Jurkat, Clone E6-1 (cell line): Measurements from ENCODE around the gene NLGN1.

ENCODE experiments used
- DNase-seq: peaks from one replicate; pipeline ENCODE4 v3.0.0-alpha.2; 2011; ENCODE audit warnings: low read depth, low spot score
- H3K4me3 ChIP-seq: 2 replicates; pipeline ENCODE4 v1.5.1; 2011; ENCODE audit warnings: mild to moderate bottlenecking, low read length, control low read depth, moderate library complexity

The NLGN1 gene

DNA sequence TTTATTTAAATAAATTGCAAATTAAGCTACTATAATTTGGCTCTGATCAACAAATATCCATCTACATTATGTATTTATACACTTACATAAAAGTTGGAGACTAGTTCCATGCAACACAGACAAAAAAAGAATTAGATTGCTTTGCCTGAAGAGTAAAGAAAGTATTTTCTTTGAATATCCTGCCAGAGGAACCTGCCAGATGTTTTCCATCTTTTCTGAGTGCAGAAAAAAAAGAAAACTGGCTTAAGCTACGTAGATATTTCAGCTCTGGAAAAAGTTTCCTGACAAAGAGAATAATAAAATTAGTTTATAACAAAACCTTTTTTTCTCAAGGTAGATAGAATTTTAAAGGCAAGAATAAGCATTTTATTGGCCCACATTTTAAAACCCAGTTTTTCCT, 854.1 kb downstream of the NLGN1 start:
- no peak for DNase-seq
- H3K4me3 ChIP-seq = no peak overlapping the region

DNA sequence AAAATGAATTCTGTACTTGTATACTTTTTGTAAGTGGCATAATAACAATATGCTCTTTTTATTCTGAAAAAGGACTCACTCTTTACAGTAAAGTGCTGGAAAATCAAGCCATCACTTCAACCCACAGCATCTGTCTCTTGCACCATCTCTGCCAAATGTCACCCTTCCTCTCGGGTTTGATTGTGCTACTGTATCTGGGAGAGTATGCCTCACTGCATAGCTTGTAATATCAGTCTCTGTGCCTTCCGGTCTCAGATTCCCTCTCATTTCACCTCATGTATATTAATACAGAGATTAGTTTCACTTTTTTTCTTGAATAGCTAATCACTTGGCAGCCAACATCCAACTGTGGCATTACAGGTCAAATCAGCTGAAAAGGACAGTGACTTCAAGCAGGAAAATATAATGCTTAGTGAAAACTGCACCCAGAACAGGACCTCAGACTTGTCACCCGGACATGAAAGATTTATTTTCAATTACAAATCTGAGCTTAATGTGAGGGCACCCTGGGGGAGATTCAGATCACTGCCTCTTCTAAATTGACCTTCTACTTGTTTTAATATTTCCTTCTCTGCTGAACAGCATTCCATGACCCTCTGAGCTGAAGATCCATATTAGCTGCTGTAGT, 855.8 kb downstream of the NLGN1 start:
- DNase-seq = no peak
- no peak overlapping the region for H3K4me3 ChIP-seq

GRCh38 chr3:174253940-174254339, 856.4 kb downstream of the NLGN1 start:
- no peak overlapping the region for H3K4me3 ChIP-seq
- DNase-seq = no peak

DNA sequence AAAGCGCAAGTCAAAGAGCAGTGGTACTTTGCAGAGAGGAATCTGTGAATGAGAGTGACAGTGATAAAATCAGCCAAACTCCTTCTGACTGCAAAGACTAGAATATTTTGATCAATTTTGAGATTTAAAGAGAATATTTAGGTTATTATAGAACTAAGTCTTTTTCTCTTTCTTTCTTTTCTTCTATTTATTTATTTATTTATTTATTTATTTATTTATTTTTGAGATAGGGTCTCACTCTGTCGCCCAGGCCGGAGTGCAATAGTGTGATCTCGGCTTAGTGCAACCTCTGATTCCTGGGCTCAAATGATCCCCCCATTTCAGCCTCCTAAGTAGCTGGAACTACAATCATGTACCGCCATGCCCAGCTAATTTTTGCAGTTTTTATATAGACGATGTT, 857.9 kb downstream of the NLGN1 start:
- no peak overlapping the region for H3K4me3 ChIP-seq
- no peak for DNase-seq

- H3K4me3 ChIP-seq = no peak overlapping the region
- DNase-seq = no peak
Observed at GRCh38 chr3:174266476-174266875, 868.9 kb downstream of the NLGN1 start.

DNA sequence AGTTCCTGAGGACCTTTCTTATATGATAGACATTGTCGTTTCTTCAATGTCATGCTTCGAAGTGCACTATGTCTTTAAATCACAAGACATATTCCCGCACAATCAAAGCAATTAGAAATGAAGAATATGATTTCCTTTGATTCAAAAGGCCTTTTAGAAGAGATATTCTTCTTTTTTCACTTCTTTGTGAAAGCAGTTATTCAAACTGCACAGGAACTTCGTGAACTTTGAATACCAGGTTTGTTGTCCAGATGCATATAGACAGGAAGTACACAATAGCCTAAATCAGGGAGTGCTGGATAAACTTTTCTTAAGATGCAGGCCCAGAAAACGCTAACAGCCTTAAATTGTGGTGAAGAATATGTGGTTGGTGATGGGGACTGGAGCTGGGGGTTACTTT, 870.5 kb downstream of the NLGN1 start:
- no peak for DNase-seq
- no peak overlapping the region for H3K4me3 ChIP-seq

DNA sequence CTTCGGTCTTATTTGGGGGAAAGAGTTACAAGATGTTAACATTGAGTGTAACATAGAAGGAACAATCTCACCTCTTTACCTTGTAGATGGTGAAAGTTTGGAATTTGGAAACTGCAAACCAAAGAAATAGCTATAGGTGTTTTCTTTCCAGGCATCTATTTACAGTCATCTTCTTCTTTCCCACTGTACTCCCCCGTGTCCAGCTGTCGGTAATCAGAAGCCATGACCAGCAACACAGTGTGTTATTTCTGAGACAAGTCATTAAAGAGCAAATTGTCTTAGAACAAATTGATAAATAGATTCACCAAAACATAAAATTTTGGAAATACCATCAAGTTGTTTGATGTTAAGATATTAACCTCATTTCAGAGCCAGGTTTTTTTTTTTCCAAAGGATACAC, 871.0 kb downstream of the NLGN1 start:
- DNase-seq = no peak
- H3K4me3 ChIP-seq = no peak overlapping the region

DNA sequence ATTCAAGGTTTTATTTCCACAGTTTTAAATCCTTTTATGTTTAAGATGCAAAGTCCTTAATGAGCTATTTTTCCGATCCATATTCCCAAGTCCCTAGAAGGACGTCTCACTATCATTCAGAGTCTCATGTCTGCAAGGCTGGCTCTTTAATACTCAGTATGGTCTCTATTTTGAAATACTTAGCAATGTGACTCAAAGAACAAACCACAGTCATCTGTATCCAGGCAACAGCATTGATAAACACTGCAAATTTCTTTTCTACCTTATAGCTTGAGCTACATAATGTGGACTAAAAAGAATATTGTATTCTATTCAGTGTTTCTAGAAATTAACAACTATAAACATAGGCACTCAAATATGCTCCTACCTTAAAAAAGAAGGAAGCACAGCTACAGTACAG, 873.3 kb downstream of the NLGN1 start:
- H3K4me3 ChIP-seq = no peak overlapping the region
- DNase-seq = no peak

DNA sequence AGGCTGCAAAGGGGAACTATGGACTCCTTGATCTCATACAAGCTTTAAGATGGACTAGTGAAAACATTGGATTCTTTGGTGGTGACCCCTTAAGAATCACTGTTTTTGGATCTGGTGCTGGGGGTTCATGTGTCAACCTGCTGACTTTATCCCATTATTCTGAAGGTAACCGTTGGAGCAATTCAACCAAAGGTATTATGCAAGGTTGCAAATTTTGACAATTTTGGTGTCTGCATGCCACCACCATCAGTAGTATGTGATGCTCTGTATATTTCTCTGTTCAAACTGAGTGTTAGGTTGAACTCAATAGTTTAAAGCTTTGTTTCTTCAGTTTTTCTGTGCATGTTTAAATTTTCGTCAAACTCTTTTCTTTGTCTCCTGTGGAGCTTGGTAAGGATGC, 877.8 kb downstream of the NLGN1 start:
- DNase-seq = no peak

DNA sequence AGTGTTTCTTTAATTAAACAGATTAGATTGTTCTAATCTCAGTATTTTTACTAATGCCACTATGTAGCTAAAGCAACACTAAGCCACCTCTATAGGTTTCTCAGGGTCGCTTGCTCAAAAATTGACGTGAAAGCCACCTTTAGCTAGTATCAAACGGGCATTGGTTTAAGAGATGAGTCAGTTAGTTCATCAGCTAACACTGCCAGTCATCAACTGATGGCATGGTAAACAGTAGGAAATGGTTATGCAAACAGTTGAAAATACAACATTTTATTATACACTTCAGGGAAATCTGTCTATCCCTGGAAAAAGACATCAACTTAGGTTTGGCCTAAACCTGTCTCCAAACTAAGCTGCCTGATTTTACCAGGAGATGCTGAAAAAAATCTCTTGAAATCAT, 879.3 kb downstream of the NLGN1 start:
- no peak for DNase-seq
- H3K4me3 ChIP-seq = no peak overlapping the region

More for the DNA sequence above, 877.8 kb downstream of the NLGN1 start:
- H3K4me3 ChIP-seq = no peak overlapping the region

DNA sequence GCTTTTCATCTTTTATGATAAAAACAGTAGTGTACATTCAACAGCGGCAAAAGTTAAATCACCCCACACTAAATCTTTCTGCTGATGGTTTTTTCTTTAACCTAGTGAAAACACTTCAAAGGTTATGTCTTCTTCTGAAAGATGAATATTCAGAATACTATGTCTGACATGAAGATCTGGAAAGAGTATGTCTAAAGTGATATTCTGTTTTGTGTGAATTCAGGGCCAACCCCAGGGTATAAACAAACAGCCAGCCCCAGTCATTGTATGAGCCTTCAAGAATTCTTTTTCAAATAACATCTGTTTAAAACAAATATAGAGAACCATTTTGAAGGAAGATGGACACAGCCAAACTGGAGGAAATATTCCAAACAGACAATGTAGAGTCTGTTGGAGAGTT, 880.5 kb downstream of the NLGN1 start:
- H3K4me3 ChIP-seq = no peak overlapping the region
- no peak for DNase-seq

- no peak for DNase-seq
Observed at GRCh38 chr3:174280186-174280585, 882.6 kb downstream of the NLGN1 start.

DNA sequence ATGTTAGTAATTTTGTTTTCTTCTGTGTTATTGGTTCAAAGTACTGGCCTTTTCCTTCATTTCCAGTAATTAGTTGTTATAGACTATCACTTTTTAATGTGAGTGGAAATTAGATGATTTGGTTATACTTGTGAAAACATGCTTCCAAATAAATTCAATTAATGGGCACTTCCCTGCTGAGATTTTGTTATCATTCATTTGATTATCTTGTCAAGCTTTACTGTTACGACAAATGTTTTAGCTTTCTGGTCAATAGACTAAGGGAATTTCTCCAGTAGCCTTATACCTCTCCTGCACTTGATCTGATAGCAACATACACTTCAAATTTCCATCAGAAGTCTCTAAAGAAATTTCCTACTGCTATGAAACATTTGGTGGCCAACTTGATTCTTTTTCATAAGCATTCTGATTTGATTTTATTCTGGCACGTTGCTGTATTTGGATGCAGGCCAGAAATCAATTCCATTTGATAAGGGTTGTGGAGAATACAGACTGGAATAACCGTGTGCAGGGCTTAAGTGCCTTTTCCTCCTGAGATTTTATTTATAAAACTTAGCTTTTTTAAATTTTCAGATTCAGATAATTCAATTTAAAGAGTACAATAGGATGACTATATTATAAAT, 887.8 kb downstream of the NLGN1 start:
- DNase-seq = no peak
- H3K4me3 ChIP-seq = no peak overlapping the region

More at GRCh38 chr3:174280186-174280585, 882.6 kb downstream of the NLGN1 start:
- no peak overlapping the region for H3K4me3 ChIP-seq

DNA sequence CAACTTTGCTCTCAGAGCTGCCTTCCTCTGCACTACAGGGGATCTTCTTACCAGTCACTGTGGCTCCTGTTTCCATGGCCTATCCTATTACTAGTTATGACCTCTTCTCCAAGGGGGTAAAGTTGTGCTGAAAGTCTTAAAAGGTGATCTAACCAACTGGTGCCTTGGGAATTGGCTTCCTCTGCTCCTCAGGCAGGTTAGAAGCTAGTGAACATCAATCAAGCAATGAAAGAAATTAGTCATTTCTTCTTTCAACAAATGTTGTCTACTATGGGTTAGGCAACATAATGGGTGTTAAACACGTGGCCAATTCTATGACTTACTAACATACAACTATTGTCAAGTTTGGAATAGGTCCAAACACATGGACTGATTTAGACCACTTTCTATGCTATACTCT, 890.2 kb downstream of the NLGN1 start:
- DNase-seq = no peak
- no peak overlapping the region for H3K4me3 ChIP-seq

DNA sequence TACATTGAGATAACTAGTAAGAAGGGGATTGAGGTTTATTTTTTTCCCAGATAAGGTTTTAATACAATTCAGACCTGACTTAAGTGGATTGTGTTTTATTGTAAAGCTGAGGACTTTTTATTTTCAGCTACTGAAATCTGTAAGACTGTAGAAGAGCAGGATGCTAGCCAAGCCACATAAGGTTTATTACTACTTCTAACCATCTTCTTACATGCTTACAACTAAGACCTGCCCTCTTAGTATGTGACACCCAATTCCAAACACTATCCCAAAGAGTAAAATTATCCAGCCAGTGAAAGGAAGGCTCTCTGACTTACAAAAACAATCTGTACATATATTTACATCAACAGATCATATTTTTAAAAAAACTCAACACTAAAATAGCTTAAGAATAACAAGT, 897.1 kb downstream of the NLGN1 start:
- DNase-seq = no peak
- no peak overlapping the region for H3K4me3 ChIP-seq

- no peak overlapping the region for H3K4me3 ChIP-seq
- DNase-seq = no peak
Observed at GRCh38 chr3:174295306-174296092, 898.0 kb downstream of the NLGN1 start.

- no peak overlapping the region for H3K4me3 ChIP-seq
- no peak for DNase-seq
Observed at GRCh38 chr3:174302746-174303315, 905.3 kb downstream of the NLGN1 start.

DNA sequence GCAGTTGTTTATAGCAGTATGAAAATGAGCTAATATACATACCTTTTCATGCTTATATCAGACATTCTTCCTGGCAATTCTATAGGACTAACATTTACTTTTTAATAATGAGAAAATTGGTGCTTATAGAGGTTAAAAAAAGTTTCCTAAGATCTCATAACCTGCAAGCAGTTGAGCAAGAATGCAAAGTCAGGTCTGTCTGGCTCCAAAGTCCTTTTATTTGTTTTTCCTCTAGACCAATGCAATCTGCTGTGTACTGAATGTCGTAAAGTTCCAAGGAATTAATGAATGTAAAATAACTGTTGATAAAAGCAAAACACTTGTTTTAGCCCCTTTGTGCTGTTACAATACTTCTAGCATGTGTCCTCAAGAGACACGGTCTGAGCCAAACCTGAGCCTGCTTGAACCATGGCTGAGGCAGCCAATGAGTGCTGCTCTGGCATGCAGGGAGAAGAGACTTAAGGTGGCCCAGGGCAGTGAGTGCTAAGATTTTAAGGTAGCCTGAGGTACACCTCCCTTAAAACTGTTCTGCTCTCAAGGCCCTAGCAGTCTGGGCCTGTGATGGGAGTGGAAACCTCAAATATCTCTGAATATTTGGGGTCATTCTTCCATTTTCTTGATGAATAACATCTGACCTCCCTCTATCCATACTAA, 906.5 kb downstream of the NLGN1 start:
- DNase-seq = no peak

DNA sequence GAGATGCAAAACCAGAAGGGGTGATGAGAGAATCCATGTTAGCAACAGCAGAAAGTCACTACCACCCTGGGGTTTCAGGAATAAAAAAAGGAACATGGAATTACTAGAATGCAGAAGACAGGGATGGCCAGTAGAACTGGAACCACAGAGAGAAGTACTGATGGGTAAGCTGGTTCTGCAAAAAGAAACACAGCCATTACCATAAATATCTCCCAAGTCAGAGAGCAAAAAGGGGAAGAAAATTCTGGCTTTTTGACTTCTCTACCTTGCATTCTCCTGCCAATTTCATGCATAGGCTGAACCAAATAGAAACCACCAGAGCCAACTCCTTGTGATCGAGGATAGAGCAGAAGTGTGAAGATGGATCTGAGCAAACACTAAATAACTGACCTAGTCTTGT, 911.2 kb downstream of the NLGN1 start:
- DNase-seq = no peak
- H3K4me3 ChIP-seq = no peak overlapping the region

More for the DNA sequence above, 906.5 kb downstream of the NLGN1 start:
- no peak overlapping the region for H3K4me3 ChIP-seq
